ENCODE measurements around the gene TMPRSS2.

The TMPRSS2 gene

DNA sequence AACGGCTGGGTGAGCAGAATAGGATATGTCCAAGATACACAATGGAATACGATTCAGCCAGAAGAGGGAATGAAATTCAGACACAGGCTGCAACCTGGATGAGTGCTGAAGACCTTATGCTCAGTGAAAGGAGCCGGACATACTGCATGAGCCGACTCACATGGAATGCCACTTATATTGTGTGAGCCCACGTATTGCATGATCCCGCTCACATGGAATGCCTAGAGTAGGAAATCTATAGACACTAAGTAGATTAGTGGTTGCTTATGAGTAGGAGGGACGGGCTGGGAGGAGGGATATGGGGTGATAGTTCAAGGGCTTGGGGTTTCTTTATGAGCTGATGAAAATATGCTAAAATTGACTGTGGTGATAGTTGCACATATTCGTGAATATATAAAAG is 26.8 kb downstream of the TMPRSS2 start:
- DNase-seq (ENCODE audit: low read depth), result no peak

- no peak for DNase-seq (ENCODE audit: low read depth)
These were observed 27.8 kb downstream of the TMPRSS2 start for GRCh38 chr21:41480086-41480690.

DNA sequence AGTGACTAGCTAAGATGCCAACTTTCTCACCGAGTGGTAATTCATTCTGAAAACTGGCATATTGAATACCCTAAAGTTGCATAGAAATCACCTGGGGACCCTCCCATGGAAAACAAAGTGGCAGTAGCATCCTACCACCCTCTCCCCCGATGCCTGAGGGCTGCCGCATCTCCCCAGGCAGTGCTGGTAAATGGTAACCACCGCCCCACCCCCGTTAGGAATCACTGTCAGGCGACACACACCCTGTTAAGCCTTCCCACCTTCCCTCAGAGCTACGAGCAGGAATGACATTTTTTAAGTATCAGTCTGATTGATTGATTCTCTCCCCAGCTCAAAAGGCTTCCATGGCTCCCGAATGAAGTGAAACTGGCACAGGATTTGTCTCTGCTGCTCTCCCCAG is 28.3 kb downstream of the TMPRSS2 start:
- no peak for DNase-seq (ENCODE audit: low read depth)

- no peak for DNase-seq (ENCODE audit: low read depth)
These were observed 29.4 kb downstream of the TMPRSS2 start for GRCh38 chr21:41478319-41479177.

DNA sequence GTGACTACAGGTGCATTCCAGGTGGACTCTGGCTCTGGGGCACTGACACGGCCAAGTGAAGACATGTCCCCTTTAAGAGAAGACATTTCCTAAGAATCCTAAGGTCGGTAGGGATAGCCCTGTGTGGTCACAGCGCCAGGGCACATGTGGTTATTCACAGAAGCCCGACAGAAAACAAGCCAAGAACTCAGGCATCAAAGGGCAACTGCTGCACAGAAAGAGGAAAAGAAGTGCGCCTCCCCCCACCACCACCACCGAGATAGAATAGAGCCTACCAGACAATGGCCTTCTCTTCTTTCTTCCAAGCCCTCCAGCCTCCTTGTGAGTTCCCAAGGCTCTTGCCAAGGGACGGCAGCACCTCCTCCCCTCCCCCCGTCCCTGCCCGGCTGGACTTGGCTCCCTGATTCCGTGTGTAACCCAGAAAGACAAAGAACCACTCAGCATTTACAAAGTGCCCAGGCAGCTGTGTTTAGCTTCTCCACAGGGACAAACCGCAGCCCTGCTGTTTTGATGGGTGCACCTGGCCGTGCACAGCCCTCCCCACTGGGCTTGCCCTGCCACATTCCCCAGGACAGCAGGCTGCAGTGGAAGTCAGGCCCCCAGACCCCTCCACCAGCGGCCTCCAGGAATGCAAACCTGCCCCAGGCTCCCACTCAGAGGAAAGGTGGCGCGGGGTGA is 30.2 kb downstream of the TMPRSS2 start:
- no peak for DNase-seq (ENCODE audit: low read depth)

GRCh38 chr21:41475714-41476420 is 32.1 kb downstream of the TMPRSS2 start:
- DNase-seq (ENCODE audit: low read depth), result no peak

DNA sequence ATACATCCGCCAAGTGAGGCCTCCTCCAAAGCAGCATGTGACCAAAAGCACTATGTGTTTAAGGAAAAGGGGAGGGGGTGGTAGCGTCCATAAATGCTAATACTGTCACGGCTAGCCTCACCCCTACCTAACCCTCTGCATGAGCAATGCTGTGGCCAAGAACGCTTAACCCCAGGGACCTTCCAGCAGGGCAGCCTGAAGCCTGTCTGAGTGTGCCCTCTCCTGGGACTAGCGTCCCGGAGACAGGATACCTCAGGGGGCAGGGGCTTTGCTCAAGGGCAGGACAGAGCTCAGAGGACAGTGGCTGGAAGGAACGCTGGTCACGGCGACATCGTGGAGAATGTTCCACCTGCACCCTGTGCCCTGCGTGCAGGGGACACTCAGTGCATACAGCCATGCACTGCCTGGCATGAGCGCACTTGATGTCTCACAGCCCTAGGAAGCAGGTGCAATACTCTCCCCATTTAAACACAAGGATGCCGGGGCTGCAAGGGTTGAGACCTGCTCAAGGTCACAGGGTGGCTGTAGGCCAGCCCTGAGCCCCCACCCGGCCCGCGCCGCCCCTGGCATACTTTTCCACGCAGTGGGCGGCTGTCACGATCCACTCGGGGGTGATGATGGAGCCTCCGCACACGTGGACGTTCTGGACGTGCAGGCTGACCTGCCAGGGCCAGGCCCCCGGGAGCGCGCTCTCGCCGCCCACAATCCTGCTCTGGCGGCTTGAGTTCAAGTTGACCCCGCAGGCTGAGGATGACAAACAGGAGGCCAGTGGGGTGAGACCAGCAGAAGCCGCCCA is 35.0 kb downstream of the TMPRSS2 start:
- no peak for DNase-seq (ENCODE audit: low read depth)

- no peak for DNase-seq (ENCODE audit: low read depth)
These were observed 37.9 kb downstream of the TMPRSS2 start for GRCh38 chr21:41470054-41470453.

DNA sequence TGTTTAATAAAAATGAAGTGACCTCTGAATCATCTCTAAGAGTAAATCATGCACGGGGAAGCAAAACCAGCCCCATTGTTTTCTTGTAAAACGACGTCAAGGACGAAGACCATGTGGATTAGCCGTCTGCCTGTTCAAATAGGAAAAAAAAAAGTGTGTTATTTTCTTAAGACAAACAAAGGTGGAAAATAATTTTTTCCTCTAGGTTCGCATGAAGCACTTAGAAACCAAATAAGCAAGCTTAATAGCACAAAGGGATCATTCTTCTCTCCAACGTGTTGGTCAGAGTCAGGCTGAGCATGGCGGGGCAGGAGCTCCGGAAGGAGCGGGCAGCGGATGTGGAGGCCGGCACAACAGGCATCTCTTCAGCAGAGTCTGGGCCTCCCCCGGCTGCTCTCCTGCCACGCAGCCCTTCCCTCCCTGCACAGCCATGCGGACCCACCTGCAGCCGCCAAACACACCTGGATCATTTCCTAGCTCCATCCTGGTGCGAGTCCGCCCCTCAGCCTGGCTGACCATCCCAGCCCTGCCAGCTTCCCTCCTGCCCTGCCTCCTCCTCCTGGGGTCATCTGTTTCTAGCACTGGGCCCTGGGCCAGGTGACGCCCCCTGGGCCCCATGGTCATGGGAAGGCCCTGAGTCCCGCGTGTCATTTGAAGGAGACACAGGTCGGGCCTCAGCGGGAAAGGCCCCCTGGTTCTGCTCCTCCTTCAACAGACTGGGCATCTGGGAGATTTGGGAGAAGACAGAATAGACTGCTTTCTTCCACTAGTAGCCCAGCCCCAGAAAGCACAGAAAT is 41.7 kb downstream of the TMPRSS2 start:
- DNase-seq (ENCODE audit: low read depth), result no peak

GRCh38 chr21:41465176-41465781 is 42.7 kb downstream of the TMPRSS2 start:
- no peak for DNase-seq (ENCODE audit: low read depth)

- DNase-seq (ENCODE audit: low read depth), result peak; percentile 27
These were observed 47.1 kb downstream of the TMPRSS2 start for GRCh38 chr21:41460578-41461527.

- no peak for DNase-seq (ENCODE audit: low read depth)
These were observed 47.9 kb downstream of the TMPRSS2 start for GRCh38 chr21:41459884-41460534.

DNA sequence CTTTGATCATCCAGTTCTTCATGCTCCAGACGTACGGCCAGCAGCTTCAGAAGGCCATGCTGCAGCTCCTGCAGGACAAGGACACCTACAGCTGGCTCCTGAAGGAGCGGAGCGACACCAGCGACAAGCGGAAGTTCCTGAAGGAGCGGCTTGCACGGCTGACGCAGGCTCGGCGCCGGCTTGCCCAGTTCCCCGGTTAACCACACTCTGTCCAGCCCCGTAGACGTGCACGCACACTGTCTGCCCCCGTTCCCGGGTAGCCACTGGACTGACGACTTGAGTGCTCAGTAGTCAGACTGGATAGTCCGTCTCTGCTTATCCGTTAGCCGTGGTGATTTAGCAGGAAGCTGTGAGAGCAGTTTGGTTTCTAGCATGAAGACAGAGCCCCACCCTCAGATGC is 49.4 kb downstream of the TMPRSS2 start:
- no peak for DNase-seq (ENCODE audit: low read depth)

GRCh38 chr21:41458121-41458520 is 49.8 kb downstream of the TMPRSS2 start:
- no peak for DNase-seq (ENCODE audit: low read depth)

DNA sequence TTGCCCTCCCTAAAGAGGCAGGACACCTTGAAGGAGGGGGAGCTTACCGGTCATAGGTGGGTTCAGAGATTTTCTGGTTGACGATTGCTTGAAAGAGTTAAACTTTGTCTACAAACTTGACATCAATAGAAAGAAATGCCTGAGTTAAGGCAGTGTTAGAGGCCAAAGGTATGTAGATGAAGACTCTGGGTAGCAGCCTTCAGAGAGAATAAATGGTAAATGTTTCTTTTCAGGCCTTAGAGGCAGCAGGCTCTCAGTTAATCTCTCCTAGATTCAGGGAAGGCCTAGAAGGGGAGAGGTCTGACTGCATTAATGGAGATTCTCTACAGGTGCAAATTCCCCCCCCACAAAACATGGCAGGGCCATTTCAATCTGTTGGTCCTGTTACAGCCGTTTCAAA is 54.2 kb downstream of the TMPRSS2 start:
- DNase-seq (ENCODE audit: low read depth), result no peak

- DNase-seq (ENCODE audit: low read depth), result no peak
These were observed 54.8 kb downstream of the TMPRSS2 start for GRCh38 chr21:41453198-41453597.

DNA sequence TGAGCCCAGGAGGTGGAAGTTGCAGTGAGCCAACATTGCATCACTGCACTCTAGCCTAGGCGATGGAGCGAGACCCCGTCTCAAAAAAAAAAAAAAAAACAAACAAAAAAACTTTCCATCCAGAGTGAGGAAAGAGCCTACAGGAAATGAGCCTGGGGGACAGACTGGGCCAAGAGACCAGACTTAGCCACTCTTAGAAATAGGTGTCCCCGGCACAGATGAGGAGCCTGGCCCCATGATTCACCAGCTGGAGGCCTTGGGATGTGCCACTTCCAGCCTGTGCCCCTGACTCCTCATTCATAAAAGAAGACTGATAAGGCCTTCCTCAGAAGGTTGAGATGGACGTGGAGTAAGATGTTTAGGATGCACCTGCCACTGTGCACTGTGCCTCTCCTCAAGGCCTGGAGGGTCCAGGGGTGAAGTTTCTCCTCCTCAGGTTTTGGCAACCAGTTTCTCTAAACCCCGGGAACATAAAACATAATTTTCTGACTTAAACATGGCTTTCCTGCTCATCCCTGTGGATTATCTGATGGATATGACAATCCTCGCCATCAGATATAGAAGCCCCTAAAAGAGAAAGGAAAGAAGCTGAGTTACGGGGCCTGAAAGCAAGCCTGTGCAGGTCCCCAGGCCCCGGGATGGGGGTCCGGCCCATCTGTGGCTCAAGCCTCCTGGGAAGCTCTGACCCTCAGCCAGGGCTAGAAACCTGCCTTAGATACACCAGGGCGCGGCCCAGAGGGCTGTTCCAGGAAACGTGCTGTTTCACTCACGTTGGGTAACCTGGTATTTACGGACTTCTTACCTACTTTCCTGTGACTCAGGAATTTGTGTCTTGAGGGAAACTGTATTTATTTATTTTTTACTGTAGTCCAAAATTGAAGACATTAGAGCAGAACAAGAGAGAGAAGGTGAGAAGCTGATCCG is 55.9 kb downstream of the TMPRSS2 start:
- DNase-seq (ENCODE audit: low read depth), result no peak

- DNase-seq (ENCODE audit: low read depth), result no peak
These were observed 58.3 kb downstream of the TMPRSS2 start for GRCh38 chr21:41449613-41450012.
